Measurements from ENCODE around the gene AOAH. TPM values are rescaled to one million over a fixed set of nuclear protein-coding genes. Genes with fewer than 3 reads are reported as not detected.

AOAH gene
- total RNA-seq, result 33.4 and 33.5 TPM in 2 replicates

DNA sequence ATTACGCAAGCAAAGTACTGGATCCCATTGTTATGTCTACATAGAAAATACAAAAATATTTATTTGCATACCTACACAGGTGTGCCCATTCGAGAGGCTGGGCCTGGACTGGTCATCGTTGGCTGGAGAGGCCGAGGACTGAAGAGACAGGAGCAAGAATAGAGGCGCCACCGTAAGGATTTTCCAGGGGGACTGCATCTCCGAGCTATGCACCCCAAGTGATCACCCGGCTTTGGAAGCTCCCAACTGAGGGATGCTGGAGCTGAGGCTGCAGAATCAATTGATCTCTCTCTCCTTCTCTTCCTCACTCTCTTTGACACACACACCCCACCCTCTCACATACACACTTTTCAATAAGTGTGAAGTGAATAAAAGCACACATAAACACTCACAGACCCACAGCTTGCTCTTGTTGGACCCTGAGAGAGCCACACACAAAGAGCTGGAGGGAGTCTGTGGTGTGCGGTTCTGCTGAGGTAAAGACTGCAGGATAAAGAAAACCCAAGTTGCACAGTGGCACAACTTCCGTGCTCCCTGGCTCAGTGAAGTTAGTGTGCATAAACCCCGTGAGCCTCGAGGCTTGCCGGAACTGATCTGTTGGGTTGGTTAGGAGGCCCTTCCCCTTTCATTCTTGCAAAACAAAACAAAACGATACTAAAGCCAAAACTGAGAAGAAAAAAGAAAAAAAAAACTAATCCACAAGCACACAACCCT is at the start of gene AOAH:
Gene AOAH, minus strand, starts transcription at position 544 of the 714 bp plus-strand sequence. Its CDS starts 346 bp downstream, at position 198.
- H3K36me3 Mint-ChIP-seq (ENCODE audit: low read depth), result peaks cover 36% of the 10 kb centered on the region
- H3K27ac Mint-ChIP-seq, result peak within 1 kb of the TSS; percentile 96
- H3K4me1 Mint-ChIP-seq (ENCODE audit: low read depth), result peaks cover 71% of the 10 kb centered on the region
- no peaks in the 10 kb centered on the region for H3K27me3 Mint-ChIP-seq (ENCODE audit: low read depth)
- H3K9me3 Mint-ChIP-seq, result no peaks in the 10 kb centered on the region
- intact Hi-C loops (cut with micrococcal nuclease), result loop anchor here (1.0 to 10.0 kb wide), 8 partner anchors 17 to 463 kb away; no protein-coding TSS in a partner anchor
- DNase-seq (ENCODE audit: low spot score), result peak; percentile 83
- H3K4me3 Mint-ChIP-seq (ENCODE audit: low read depth), result peak within 1 kb of the TSS; percentile 94

- Mint-ChIP-seq H3K27me3 (ENCODE audit: low read depth) (no peaks in the 10 kb centered on the region), H3K4me3 (ENCODE audit: low read depth) (no peak overlapping the region), H3K36me3 (ENCODE audit: low read depth) (no peaks in the 10 kb centered on the region), H3K4me1 (ENCODE audit: low read depth) (peaks cover 23% of the 10 kb centered on the region), H3K27ac (no peak overlapping the region), H3K9me3 (no peaks in the 10 kb centered on the region)
- DNase-seq (ENCODE audit: low spot score), result no peak
- intact Hi-C loops (cut with micrococcal nuclease), result no loop called here
Measured at GRCh38 chr7:36766451-36766850, 42.2 kb upstream of the AOAH start.

DNA sequence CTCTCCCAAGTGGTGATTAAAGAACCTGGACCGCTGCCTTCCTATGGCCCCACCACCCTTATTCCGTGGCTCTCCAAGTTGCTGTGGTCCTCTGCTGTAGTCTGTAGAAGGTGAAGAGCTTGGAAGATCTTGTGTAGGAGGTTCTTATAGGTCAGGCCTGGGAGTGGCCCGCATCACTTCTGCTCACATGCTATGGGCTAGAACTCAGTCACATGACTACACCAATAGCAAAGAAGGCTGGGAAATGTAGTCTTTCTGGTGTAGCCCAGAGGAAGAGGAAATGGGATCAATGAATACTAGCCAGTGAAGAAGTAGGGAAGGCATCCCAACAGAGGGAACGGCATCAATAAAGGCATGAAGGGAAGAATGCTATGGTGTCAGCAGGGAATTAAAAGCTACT is 41.3 kb upstream of the AOAH start:
- intact Hi-C loops (cut with micrococcal nuclease), result no loop called here
- Mint-ChIP-seq H3K9me3 (no peaks in the 10 kb centered on the region), H3K4me1 (ENCODE audit: low read depth) (peaks cover 23% of the 10 kb centered on the region), H3K27ac (peak overlapping the region; percentile 33), H3K4me3 (ENCODE audit: low read depth) (no peak overlapping the region), H3K36me3 (ENCODE audit: low read depth) (no peaks in the 10 kb centered on the region), H3K27me3 (ENCODE audit: low read depth) (no peaks in the 10 kb centered on the region)
- DNase-seq (ENCODE audit: low spot score), result no peak

DNA sequence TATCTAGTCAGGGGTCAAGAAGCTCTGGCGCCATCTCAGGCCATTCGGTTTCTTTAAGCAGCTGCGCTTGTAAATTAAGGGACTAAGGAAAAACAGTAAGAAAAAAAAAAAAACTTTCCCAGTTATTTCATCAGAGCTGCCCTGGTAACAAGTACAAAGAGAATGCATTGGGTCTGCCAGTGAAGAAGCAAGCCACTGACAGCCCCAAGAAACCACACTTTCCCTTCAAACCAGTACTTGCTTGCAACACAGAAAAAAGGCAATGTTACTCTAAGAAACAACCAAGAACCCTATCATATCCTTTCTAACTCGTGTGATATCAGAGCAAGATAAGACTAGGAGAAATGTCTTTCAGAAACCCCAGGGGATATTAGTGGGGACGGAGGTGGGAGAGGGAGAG is 40.6 kb upstream of the AOAH start:
- H3K4me3 Mint-ChIP-seq (ENCODE audit: low read depth), result no peak overlapping the region
- H3K9me3 Mint-ChIP-seq, result no peaks in the 10 kb centered on the region
- H3K4me1 Mint-ChIP-seq (ENCODE audit: low read depth), result peaks cover 23% of the 10 kb centered on the region
- DNase-seq (ENCODE audit: low spot score), result no peak
- H3K27ac Mint-ChIP-seq, result peak overlapping the region; percentile 72
- intact Hi-C loops (cut with micrococcal nuclease), result no loop called here
- H3K27me3 Mint-ChIP-seq (ENCODE audit: low read depth), result no peaks in the 10 kb centered on the region
- no peaks in the 10 kb centered on the region for H3K36me3 Mint-ChIP-seq (ENCODE audit: low read depth)

GRCh38 chr7:36763132-36763816 is 39.0 kb upstream of the AOAH start:
- intact Hi-C loops (cut with micrococcal nuclease), result no loop called here
- no peaks in the 10 kb centered on the region for H3K36me3 Mint-ChIP-seq (ENCODE audit: low read depth)
- no peak overlapping the region for H3K27ac Mint-ChIP-seq
- DNase-seq (ENCODE audit: low spot score), result no peak
- no peaks in the 10 kb centered on the region for H3K27me3 Mint-ChIP-seq (ENCODE audit: low read depth)
- H3K4me3 Mint-ChIP-seq (ENCODE audit: low read depth), result no peak overlapping the region
- peaks cover 23% of the 10 kb centered on the region for H3K4me1 Mint-ChIP-seq (ENCODE audit: low read depth)
- no peaks in the 10 kb centered on the region for H3K9me3 Mint-ChIP-seq

- intact Hi-C loops (cut with micrococcal nuclease), result no loop called here
Measured at GRCh38 chr7:36762394-36762793, 38.1 kb upstream of the AOAH start.

DNA sequence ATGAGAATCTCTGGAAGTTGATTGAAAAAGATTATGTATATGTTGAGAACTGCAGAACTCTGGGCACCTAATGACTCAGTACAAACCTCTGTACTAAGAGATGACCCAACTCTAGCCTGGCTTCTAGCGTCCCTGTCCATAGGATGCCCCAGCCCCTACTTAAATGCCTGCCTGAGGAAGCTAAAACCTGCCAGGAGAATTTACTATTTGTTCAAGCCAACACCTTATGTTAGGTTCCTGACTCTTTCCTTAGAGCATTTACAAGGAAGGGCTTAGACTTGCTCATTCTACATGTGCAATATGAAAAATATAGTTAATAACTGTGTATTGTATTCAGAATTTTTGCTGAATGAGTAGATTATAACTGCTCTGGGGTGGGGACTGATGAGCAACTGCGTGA is 37.5 kb upstream of the AOAH start:
- DNase-seq (ENCODE audit: low spot score), result no peak
- H3K4me3 Mint-ChIP-seq (ENCODE audit: low read depth), result no peak overlapping the region
- no peaks in the 10 kb centered on the region for H3K9me3 Mint-ChIP-seq
- intact Hi-C loops (cut with micrococcal nuclease), result no loop called here
- no peak overlapping the region for H3K27ac Mint-ChIP-seq
- H3K36me3 Mint-ChIP-seq (ENCODE audit: low read depth), result no peaks in the 10 kb centered on the region
- H3K27me3 Mint-ChIP-seq (ENCODE audit: low read depth), result no peaks in the 10 kb centered on the region
- peaks cover 23% of the 10 kb centered on the region for H3K4me1 Mint-ChIP-seq (ENCODE audit: low read depth)

More at GRCh38 chr7:36762394-36762793, 38.1 kb upstream of the AOAH start:
- Mint-ChIP-seq H3K36me3 (ENCODE audit: low read depth) (no peaks in the 10 kb centered on the region), H3K9me3 (no peaks in the 10 kb centered on the region), H3K27ac (no peak overlapping the region), H3K27me3 (ENCODE audit: low read depth) (no peaks in the 10 kb centered on the region), H3K4me1 (ENCODE audit: low read depth) (peaks cover 23% of the 10 kb centered on the region), H3K4me3 (ENCODE audit: low read depth) (no peak overlapping the region)
- no peak for DNase-seq (ENCODE audit: low spot score)

GRCh38 chr7:36760856-36761762 is 36.8 kb upstream of the AOAH start:
- no peaks in the 10 kb centered on the region for H3K9me3 Mint-ChIP-seq
- no peak overlapping the region for H3K4me3 Mint-ChIP-seq (ENCODE audit: low read depth)
- H3K27ac Mint-ChIP-seq, result no peak overlapping the region
- intact Hi-C loops (cut with micrococcal nuclease), result no loop called here
- DNase-seq (ENCODE audit: low spot score), result no peak
- H3K4me1 Mint-ChIP-seq (ENCODE audit: low read depth), result peaks cover 21% of the 10 kb centered on the region
- H3K27me3 Mint-ChIP-seq (ENCODE audit: low read depth), result no peaks in the 10 kb centered on the region
- no peaks in the 10 kb centered on the region for H3K36me3 Mint-ChIP-seq (ENCODE audit: low read depth)

DNA sequence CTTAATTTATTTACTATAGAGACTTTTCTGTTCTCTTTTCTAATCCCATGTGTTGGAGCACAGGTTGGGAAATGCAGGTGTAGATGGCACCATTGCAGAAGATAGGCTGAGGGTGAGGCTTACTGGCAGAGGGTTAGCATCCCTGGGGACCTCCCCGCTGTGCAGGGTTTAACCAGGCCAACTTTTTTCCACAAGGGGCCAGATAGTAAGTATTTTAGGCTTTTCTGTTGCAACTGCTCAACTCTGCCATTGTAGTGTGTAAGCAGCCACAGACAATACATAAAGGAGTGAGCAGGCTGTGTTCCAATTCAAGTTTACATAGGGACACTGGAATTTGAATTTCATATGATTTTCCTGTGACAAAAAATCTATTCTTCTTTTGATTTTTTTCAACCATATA is 34.6 kb upstream of the AOAH start:
- intact Hi-C loops (cut with micrococcal nuclease), result no loop called here
- H3K4me3 Mint-ChIP-seq (ENCODE audit: low read depth), result no peak overlapping the region
- H3K27ac Mint-ChIP-seq, result no peak overlapping the region
- DNase-seq (ENCODE audit: low spot score), result no peak
- peaks cover 4% of the 10 kb centered on the region for H3K4me1 Mint-ChIP-seq (ENCODE audit: low read depth)
- no peaks in the 10 kb centered on the region for H3K9me3 Mint-ChIP-seq
- H3K27me3 Mint-ChIP-seq (ENCODE audit: low read depth), result peaks cover 2% of the 10 kb centered on the region
- peaks cover 6% of the 10 kb centered on the region for H3K36me3 Mint-ChIP-seq (ENCODE audit: low read depth)

- Mint-ChIP-seq H3K4me1 (ENCODE audit: low read depth) (peaks cover 2% of the 10 kb centered on the region), H3K27me3 (ENCODE audit: low read depth) (peaks cover 5% of the 10 kb centered on the region), H3K36me3 (ENCODE audit: low read depth) (peaks cover 6% of the 10 kb centered on the region), H3K4me3 (ENCODE audit: low read depth) (no peak overlapping the region), H3K9me3 (no peaks in the 10 kb centered on the region), H3K27ac (no peak overlapping the region)
- intact Hi-C loops (cut with micrococcal nuclease), result no loop called here
- DNase-seq (ENCODE audit: low spot score), result no peak
Measured at GRCh38 chr7:36755484-36755883, 31.2 kb upstream of the AOAH start.

GRCh38 chr7:36752026-36752711 is 27.9 kb upstream of the AOAH start:
- no peak overlapping the region for H3K4me3 Mint-ChIP-seq (ENCODE audit: low read depth)
- intact Hi-C loops (cut with micrococcal nuclease), result no loop called here
- H3K27ac Mint-ChIP-seq, result no peak overlapping the region
- H3K36me3 Mint-ChIP-seq (ENCODE audit: low read depth), result peaks cover 6% of the 10 kb centered on the region
- peaks cover 6% of the 10 kb centered on the region for H3K27me3 Mint-ChIP-seq (ENCODE audit: low read depth)
- DNase-seq (ENCODE audit: low spot score), result no peak
- H3K4me1 Mint-ChIP-seq (ENCODE audit: low read depth), result peaks cover 19% of the 10 kb centered on the region
- no peaks in the 10 kb centered on the region for H3K9me3 Mint-ChIP-seq

GRCh38 chr7:36750451-36750850 is 26.2 kb upstream of the AOAH start:
- Mint-ChIP-seq H3K27ac (no peak overlapping the region), H3K9me3 (no peaks in the 10 kb centered on the region), H3K4me1 (ENCODE audit: low read depth) (peaks cover 21% of the 10 kb centered on the region), H3K27me3 (ENCODE audit: low read depth) (peaks cover 6% of the 10 kb centered on the region), H3K4me3 (ENCODE audit: low read depth) (no peak overlapping the region), H3K36me3 (ENCODE audit: low read depth) (peaks cover 6% of the 10 kb centered on the region)
- DNase-seq (ENCODE audit: low spot score), result no peak
- intact Hi-C loops (cut with micrococcal nuclease), result no loop called here
